Measurements from ENCODE around the gene CDKN2B-AS1.
A peak's percentile ranks its signal among the peaks of the same experiment; 100 is the strongest.

CDKN2B-AS1 gene

GRCh38 chr9:21982861-21983560 lies 11.6 kb upstream of the CDKN2B-AS1 start:
- peak in 2 of 4 experiments; percentile 55 to 63 for DNase-seq

DNA sequence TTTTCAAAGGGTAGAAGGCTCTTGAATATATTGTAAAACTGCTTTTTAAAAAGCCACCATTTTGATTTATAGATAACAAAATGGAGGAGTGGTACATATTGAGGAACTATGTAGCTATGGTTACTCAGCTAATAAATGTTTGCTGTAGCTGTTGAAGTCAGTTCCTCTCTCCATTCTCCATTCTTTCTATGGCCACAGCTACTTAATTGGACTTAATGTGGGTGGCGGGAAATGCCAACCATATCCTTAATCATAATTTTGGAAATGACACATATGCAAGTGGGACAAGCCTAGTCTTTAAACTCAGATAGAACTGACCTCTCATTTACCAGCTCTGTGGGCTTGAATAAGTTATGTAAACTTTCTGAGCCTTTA lies 11.0 kb upstream of the CDKN2B-AS1 start:
- DNase-seq, result peak; percentile 44 to 88 (median 68)

- DNase-seq, result no peak
Measured at GRCh38 chr9:21984101-21984500, 10.5 kb upstream of the CDKN2B-AS1 start.

GRCh38 chr9:21985964-21986667 lies 8.5 kb upstream of the CDKN2B-AS1 start:
- no peak for DNase-seq

DNA sequence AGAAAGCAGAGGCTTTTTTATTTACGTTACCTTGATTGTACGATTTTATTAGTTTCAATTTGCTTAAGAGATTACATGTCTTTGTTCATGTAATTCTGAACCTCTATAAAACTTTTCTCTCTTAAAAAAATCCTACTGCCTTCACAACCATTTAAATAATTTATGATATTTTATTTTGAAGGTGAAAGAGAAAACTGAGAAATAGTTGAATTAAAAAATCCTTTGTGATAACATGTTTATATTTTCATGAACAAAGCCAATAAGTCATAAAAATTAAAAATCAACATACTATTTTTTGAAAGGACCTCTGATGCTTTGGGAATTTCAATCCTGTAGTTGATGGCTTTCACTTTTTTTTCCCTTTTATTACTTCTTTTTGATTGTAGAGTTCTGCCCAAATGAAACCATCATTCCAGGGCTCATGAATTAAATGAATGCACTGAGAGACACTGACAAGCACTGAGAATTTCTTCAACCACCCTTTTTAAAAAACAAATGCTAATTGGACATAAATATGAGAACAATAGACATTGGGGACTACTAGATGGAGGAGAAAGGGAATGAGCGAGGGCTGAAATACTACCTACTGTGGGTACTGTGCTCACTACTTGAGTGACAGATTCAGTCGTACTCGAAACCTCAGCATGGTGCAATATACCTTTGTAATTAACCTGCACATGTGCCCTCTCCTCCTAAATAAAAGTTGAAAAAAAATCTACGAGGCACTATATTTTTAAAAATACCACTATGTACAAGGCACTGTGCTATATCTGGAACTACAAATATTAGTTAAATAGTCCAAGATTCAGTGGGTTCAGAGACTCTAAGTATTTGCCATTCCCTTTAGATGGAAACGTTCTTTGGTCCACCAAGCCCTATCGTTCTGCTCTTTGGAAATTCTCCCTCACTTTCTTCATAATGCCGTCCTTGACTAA lies 6.3 kb upstream of the CDKN2B-AS1 start:
- DNase-seq, result no peak

DNA sequence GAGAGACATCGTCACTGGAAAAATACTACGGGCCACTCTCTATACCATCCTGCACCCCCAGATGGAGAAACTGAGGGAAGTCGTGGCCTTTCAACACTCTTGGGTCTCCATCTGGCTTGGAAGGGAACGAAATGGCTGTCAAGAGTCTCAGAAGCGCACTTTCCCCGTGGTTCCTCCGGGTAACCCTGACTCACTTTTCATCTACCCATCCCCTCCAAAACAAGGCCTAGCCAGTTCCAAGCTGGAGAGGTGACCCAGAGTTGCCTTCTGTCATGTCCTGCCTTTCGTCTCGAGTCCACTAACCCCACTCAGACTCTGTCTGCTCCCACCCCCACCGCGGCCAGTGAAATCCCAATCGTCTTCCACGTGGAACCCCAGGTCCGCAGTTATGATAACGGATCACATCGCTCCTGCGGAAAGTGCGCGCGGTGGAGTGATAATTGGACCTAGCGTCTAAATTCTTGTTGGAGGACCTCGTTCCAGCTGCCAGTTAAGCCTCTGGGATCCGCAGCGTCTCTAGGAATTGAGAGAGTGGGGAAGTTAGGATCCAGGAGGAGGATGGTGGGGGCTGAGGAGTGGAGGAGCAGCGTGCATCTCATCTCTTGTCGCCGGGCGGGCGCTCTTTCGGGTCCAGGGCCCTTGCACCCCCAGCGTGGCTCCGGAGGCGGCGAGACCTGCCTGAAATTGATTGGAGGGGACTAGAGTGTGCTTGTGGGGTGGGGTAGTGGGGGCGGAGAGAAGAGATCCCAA lies 5.0 kb upstream of the CDKN2B-AS1 start:
- DNase-seq, result no peak

DNA sequence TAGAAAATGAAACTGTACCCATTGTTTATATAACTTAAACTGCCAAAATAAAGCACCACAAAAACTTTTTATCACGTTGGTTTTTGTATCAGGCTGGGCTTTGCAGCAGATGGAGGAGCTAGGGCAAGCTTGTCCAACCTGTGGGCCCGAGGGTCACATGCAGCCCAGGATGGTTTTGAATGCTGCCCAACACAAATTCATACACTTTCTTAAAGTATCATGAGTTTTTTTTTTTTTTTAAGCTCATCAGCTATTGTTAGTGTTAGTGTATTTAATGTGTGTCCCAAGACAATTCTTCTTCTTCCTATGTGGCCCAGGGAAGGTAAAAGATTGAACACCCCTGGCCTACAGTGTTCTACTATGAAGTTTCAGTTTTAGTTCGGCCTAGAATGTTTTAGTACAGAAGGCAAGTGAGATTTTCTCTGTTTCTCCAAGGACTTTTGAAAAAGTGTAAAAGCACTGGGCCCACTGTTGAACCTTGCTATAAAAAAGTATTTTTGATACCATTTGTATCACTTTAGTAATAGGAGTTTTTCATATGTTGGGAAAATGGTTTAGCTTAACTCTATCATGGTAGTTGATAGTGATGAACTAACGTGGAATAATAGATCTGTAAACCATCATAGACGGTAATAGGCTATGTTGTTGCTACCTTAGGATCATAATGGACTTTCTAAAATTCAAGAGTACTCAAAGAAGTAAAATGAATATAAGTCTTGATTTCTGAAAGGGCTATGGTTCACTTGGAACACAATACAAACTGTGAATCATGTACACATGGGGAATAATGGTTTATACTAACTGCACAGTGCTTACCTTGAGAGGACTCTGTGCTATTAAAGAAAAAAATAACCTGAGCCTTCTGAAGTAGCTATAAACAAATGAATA lies 3.3 kb upstream of the CDKN2B-AS1 start:
- no peak for DNase-seq

DNA sequence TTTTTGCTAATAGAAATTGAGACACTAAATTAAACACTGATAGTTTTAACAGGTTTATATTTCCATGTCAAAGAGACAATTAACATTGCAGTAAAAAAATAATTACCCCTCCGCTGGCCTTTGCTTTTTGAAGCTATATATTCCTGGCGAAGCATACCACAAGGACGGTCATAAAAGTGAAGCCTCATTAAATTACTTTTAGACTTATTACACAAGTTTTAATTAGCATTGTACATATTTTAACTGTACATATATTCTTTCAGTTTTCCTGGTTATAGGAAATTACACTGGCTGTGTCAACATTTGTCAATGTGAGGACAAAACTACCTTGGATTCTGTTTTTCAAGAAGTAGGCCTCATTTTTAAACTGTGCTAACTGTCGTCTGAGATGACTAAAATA lies 1.6 kb upstream of the CDKN2B-AS1 start:
- no peak for DNase-seq

- DNase-seq, result peak; percentile 47 to 68 (median 63)
Measured at GRCh38 chr9:21993893-21994555, 567 bp upstream of the CDKN2B-AS1 start, which contains the start of gene CDKN2A. Gene CDKN2A, minus strand, starts transcription at chr9:21994392.

GRCh38 chr9:21995006-21995665 lies 545 bp downstream of the CDKN2B-AS1 start:
- peak; percentile 92 to 95 (median 95) for DNase-seq

GRCh38 chr9:21995666-21996398 lies 1.2 kb downstream of the CDKN2B-AS1 start:
- DNase-seq, result peak; percentile 49 to 84 (median 70)

DNA sequence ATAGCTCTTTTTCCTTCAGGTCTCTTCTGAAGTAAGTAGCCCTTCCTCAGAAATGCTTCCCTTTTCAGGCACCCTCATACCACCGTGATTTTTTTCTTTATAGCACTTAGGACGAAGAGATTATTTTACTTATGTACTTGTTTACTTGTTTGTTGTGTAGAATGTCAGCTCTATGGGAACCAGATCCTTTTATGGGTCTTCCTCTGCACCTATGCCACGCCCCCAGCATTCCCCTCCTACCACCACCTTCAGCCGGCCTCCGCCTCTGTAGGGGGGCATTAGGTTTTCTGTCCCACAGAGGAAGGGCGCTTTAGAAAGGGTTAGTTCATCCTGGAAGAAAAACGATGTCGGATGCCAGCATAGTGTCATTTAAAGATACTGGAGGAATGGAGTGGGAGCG lies 1.8 kb downstream of the CDKN2B-AS1 start:
- DNase-seq, result no peak

DNA sequence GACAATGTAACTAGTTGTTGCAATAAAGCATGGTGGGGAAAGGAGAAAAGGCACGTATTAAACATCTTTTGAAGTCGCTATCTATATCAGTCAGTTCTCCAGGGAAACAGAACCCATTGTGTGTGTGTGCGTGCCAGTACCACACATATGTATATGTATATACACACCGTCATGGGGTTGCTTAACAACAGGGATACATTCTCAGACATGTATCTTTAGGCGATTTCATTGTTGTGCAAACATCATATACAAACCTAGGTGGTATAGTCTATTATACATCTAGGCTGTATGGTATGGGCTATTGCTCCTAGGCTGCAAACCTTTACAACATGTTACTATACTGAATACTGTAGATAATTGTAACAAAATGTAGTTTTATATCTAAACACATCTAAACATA lies 2.3 kb downstream of the CDKN2B-AS1 start:
- no peak for DNase-seq

- no peak for DNase-seq
Measured at GRCh38 chr9:21997480-21997879, 2.9 kb downstream of the CDKN2B-AS1 start.

GRCh38 chr9:21998026-21998425 lies 3.4 kb downstream of the CDKN2B-AS1 start:
- DNase-seq, result no peak

DNA sequence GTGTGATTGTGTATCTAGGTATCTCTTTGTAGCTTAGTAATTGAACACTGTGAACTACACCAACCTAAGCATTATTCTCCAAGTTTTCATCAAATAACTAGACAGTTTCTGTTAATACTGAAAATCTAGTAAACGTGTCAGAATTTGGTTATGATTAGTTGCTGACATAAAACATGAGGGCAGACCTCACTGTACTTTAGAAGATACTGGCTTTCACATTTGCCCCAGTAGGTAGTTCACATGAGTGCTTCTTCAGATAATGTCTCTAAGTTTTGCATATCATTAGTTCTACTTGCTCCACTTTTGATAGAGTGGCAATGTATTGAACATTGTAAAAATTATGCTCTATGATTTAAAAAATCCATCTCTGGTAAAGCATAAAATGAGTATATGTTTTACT lies 7.4 kb downstream of the CDKN2B-AS1 start:
- DNase-seq, result no peak

DNA sequence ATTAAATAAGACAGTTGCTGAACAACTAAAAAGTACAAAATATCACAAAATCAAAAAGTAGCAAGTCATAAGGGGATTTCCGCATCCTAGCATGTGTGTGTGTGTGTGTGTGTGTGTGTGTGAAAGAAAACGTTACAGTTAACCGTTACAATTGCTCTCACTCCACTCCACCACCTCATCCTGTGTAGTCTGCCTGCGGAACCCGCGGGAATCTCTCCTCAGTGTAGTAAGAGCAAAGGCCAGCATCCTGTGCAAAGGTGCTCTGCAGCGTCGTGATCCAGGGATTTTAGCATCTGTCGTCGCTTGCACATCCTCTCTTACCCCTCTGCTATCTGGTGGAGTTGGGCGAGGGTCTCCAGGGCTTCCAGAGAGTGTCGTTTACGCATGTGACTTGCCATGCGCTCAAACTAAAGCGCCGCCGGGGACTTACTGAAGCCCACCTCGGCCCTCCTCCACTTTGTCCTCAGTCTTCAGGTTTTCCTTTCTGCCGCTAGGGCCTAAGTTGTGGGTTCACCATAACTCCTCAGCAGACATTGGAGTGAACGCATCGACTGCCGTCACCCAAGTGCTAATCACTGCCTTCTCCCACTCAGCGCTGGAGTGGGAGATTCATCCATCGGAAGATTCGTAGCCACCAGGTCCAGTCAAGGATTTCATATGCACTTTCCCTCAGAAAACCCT lies 10.6 kb downstream of the CDKN2B-AS1 start:
- no peak for DNase-seq

DNA sequence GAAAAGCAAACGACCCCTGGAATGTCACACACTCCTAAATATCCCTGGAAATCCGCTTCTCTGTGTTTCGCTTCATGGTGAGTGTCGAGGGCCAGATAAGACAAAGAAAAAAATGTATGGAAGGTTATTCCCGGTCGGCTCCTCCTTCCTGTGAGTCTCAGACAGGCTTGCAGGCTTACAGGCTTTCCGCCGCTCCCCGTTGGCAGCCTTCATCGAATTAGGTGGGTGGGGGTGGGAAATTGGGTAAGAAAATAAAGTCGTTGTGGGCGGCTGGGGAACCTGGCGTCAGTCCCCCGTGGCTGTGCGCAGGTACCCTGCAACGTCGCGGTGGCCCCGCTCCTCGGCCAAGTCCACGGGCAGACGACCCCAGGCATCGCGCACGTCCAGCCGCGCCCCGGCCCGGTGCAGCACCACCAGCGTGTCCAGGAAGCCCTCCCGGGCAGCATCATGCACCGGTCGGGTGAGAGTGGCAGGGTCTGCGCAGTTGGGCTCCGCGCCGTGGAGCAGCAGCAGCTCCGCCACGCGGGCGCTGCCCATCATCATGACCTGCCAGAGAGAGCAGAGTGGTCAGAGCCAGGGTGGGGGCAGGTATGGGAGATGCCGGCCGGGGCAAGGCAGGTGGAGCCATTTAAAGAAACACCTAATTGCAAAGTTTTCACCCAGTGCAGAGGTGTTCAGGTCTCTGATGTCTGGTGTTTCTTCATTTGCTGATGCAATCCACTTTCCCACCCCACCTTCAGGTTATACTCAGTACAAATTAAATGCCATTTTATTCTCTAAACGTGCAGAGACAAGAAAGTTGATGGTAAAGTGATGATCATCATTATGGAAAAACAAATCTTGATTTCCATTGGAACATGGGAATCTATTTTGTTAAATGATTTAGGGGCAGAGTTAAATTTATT lies 11.4 kb downstream of the CDKN2B-AS1 start:
- no peak for DNase-seq
